ENCODE data around the gene SPAG5.

SPAG5 gene

DNA sequence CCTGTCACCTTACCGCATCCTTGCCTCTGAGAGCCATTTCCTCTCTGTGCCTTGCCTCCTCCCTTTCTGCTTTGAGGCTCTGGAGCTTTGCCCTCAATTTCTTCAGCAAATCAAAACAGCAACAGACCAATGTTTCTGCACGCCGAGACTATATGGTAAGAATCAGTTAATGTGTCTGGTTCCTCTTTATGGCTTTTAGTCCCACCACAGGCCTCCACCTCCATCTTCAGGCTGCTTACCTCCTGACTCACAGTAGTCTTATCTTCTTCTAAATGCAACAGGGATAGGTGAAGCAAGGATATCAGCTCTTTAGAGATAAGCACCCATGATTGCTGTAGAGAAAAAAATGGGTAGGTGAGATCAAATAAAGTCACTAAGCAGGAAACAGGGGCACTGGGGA, 13.0 kb downstream of the SPAG5 start:
- Histone ChIP-seq H3K27ac (no peak overlapping the region), H3K4me3 (no peak overlapping the region)
- DNase-seq (ENCODE audit: low spot score): peak; percentile 14
- TF ChIP-seq CTCF (IDR thresholded peaks at IDR 0.05): no peak

DNA sequence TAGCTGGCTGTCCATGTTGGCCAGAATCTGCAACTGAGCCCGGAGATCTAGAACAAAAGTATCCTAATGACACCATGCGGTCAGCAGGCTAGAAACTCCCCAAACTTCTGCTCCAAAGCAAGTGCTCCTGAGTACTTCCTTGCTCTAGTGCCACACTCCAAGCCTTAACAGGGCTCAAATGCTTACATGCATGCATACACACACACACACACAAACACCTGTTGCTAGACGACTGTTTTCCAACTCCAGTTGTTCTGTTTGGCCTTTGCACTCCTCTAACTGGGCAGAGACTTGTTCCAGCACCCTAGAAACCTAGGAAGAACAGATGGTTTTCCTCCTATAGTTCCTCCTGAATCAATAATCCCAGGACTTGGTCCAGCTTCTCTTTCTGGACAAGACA, 14.4 kb downstream of the SPAG5 start:
- DNase-seq (ENCODE audit: low spot score): no peak
- H3K4me3 ChIP-seq: no peak overlapping the region
- no peak for TF ChIP-seq CTCF (IDR thresholded peaks at IDR 0.05)

DNA sequence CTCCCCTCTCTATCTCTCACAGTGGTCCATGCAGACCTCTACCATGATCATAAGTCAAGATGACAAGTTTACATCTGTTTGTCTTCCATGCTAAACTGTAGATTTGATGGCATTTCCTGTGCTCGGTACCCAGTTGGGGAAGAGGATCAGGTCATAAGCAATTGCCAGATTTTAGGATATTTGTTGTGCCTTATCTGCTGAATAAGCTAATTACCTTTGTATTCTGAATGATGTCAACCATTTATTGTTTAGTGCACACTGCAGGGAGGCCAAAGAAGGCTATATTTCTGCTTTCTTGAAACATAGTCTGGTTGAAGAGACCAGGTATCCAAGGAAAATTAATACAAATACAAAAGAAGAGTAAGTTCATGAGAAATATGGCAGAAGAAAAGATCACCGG, 16.3 kb downstream of the SPAG5 start:
- no peak for DNase-seq (ENCODE audit: low spot score)
- Histone ChIP-seq H3K27ac (no peak overlapping the region), H3K4me3 (no peak overlapping the region)
- no peak for TF ChIP-seq CTCF (IDR thresholded peaks at IDR 0.05)

More for the DNA sequence above, 14.4 kb downstream of the SPAG5 start:
- H3K27ac ChIP-seq: no peak overlapping the region

DNA sequence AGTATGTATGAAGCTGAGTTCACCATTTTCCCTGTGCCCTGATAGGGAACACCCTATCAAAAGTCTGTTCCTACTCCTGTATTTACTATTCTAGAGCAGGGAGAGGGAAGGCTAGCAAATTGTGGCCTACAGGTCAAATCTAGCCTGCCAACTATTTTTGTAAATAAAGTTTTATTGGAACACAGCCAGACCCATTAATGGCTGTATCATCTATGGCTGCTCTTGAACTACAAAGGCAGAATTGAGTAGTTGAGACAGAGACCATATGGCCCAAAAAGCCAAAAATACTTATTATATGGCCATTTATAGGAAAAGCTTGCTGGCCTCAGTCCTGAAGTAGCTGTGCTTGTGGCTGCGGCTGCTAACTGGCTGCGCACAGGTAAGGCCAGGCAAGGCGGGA, 17.9 kb downstream of the SPAG5 start:
- no peak for DNase-seq (ENCODE audit: low spot score)
- H3K4me3 ChIP-seq: no peak overlapping the region
- H3K27ac ChIP-seq: no peak overlapping the region
- TF ChIP-seq CTCF (IDR thresholded peaks at IDR 0.05): no peak

GRCh38 chr17:28579526-28579925, 19.3 kb downstream of the SPAG5 start:
- Histone ChIP-seq H3K4me3 (no peak overlapping the region), H3K27ac (no peak overlapping the region)
- DNase-seq (ENCODE audit: low spot score): no peak
- TF ChIP-seq CTCF (IDR thresholded peaks at IDR 0.05): no peak

DNA sequence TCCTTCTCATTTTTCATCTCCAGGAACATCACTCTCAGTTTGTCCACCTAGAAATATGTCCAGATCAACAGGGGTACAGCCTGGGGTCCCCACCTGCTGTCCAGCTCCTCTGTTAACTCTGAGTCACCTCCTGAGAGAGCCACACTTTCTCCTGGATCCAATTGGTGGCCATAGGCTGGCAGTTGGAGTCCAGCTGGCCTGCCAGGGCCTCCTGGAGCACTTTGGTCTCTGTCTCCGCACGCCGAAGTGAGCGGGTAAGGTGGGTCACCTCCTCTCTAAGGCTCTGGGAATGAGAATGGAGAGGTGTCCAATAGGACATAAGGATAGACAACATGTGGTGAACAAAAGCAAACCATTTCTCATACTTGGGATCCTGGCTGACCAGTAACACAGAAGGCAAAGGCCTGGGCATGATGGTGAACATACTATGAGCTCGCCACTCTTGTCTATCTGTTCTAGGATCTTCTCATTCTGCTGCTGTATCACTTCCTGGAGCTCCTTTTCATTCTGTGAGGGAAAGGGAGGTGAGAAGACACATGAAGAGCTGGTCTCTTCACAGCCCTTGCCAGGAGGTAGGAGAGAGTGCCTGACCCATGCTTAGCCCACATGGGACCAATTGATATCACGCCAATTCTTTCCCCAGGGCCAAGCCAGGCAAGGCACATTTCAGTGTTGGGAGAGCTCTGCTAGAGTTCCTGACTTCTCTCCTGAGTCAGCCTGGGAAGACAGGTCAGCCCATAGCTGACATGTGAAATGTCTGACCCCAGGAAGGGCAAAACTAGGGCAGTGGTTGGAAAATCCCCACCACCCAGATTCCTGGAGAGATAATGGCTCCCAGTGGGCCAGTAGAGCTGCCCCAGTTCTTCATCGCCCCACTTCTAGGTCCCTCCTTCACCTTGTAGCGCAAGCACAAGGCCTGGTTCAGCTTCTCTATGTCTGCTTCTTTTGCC, 20.3 kb downstream of the SPAG5 start:
- Histone ChIP-seq H3K27ac (no peak overlapping the region), H3K4me3 (no peak overlapping the region)
- TF ChIP-seq CTCF (IDR thresholded peaks at IDR 0.05): no peak
- peak; percentile 53 for DNase-seq (ENCODE audit: low spot score)

DNA sequence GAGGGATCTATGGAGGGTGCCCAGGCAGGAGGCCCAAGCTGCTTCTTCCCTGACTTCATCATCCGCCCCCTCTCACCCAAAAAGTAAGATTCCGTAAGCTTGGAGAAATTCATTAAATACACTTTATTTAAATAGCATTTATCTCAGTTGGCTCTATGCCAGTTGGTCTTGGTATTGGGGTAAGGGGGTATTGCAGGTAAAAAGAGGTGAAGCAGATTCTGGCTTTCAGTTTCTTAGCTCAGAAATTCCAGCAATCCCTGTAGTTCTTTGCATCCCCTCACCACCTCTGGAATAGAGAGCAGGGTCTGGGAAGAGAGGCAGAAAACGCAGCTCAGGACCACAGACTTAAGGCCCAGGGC, 21.4 kb downstream of the SPAG5 start:
- H3K27ac ChIP-seq: peak overlapping the region in 1 of 2 donors; percentile 42
- no peak for TF ChIP-seq CTCF (IDR thresholded peaks at IDR 0.05)
- no peak overlapping the region for H3K4me3 ChIP-seq

More for the DNA sequence above, 21.4 kb downstream of the SPAG5 start:
- DNase-seq (ENCODE audit: low spot score): no peak
